ENCODE results near the gene TMIE.

Gene TMIE, protein sequence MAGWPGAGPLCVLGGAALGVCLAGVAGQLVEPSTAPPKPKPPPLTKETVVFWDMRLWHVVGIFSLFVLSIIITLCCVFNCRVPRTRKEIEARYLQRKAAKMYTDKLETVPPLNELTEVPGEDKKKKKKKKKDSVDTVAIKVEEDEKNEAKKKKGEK

DNA sequence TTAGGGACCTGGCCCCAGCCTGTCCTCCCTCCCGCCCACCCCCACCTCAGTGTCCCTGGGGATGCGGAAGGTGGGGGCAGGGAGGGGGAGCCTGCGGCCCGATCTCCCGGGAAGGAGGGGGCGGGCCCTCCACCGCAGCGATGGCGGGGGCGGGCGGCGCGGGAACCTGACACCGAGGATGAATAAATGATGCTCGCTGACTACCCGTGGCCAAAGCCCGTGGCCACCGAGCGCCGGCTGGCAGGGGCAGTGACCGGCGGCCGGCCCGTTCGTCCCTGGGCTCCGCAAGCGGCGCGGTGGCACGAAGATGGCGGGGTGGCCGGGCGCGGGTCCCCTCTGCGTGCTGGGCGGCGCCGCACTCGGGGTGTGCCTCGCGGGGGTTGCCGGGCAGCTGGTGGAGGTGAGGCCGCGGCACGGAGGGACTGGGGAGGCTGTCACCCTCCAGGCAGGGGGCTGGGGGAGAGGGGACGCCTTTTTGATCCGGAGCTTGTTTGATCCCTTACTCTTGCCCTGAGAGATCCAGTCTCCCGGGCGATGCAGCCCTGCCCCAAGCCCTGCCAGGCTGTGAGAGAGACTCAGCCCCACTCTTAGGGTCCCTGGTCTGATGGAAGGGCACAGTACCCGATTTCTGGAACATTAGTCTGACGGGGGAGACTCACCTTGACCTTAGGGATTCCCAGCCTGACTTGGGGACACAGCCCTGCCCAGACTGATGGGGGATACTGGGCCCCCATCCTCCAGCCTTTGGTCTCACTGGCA is at the start of gene TMIE:
Gene TMIE, plus strand, starts transcription at position 212 of the 759 bp plus-strand sequence. Its CDS starts 96 bp downstream, at position 308.
- DNase-seq, result no peak

DNA sequence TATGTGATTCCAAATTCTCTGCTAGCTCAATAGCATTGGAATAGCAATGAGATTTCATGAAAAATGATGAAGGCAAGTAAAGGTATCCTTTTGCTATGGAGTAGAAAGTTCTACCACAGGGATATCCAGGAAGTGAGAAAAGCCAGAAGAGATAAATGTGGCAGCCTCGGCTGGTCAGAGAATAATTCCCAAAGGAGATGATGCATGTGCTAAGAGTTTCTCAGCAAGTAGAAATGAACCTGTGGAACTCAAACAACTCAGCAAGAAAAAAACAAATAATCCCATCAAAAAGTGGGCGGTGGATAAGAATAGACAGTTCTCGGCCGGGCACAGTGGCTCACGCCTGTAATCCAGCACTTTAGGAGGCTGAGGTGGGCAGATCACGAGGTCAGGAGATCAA is 45.9 kb upstream of the TMIE start:
- no peak for DNase-seq

DNA sequence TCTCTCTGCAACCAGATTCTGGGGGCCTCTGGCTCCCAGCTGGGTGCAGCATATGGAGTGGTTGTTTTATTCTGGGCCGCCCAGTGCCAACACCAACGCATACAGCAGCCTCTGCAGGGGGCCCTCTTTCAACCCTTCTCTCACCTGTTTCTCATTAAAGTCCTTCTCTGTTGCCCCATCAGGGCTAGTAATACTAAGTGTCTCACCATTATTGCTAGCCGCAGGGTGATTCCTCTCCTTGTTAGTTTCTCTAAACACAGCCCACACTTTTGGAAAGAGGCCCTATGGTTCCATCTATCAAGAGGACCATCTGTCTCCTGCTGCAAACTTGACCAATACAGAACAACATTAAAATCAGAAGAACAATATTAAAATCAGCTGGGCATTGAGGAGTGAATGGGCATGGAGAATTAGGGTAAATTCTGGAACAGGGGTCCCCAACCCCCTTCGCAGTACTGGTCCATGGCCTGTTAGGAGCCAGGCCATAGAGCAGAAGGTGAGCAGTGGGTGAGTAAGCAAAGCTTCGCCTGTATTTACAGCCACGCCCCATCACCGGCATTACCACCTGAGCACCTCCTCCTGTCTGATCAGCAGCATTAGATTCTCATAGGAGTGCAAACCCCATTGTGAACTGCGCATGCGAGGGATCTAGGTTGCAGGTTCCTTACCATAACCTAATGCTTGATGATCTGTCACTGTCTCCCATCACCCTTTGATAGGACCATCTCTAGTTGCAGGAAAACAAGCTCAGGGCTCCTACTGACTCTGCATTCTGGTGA is 44.2 kb upstream of the TMIE start:
- DNase-seq, result no peak

DNA sequence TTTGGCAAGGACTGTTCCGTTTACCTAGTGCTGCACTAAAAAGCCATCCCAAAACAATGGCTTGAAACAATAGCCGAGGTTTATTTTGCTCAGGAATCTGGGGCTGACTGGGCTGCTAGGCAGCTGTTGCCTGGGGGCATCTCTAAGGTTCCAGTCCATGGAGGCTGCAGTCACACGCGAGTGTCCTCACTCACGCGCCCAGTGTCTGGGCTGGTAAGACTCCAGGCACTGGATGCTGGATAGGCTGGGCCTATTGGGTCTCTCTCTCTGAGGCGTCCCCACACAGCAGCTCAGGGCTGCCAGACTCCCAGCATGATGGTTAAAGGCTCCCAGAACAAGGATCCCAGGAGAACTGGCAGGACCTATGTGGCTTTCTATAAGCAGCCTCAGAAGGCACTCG is 41.9 kb upstream of the TMIE start:
- no peak for DNase-seq

DNA sequence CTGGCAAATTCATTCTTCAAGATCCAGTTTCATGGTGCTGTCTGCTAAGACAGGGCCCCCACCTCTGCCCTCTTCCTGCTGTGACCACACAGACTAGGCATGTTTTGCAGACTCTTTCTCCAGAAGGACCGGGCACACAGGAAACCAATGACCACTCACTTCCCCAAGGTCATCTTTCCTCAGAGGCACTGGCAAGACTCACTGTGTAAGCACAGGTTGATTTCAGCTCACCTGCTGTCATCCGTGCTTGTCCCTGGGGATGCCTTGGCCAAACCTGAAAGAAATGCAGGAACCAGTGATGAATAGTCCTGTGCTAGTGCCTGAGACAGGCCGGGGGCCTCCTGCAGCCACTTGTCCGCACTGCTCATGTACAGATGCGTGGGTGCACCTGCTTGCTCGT is 41.2 kb upstream of the TMIE start:
- no peak for DNase-seq

DNA sequence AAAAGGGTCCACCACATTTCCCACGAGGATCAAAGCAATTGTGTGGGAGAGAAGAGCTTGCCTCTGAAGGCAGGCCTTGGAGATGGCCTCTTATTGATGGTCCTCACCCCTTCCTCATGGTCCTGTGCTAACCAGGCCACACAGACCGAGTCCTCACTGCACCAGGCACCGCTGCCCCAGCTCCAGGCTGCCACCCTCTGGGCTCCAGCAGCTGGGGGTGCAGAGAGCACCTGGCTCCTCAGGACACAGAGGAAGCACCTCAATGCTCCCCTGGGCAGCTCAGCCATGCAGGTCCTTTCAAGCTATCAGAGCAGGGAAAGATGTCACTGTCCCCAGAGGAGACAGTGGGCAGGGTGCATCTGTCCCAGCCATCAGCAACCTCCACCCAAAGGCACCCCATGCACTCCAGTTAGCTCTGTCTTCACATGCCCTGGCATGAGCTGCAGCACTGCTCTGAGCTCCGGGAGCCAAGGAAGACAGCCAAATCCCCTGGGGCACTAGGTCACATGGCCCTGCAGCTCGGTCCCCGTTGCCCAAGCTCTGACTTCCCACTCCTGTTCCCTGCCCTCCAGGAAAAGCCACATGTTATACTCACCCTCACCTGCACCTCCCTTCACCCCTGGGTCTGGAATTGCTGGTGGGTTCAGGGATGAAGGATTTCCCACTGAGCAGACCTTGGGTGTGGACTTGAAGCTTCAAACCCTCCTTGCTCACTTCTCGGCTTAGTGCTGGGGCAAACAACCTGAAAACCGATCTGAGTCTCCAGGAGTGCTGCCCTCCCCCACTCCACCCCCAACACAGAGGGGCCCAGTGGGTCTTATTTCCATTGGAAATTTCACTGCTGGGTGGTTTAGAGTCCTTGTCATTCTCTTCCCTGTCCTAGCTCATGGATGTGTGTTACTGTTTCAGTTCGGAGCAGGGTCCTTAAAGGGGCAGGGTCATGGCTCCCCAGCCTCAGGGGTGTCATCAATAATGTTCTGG is 40.4 kb upstream of the TMIE start:
- DNase-seq, result no peak

DNA sequence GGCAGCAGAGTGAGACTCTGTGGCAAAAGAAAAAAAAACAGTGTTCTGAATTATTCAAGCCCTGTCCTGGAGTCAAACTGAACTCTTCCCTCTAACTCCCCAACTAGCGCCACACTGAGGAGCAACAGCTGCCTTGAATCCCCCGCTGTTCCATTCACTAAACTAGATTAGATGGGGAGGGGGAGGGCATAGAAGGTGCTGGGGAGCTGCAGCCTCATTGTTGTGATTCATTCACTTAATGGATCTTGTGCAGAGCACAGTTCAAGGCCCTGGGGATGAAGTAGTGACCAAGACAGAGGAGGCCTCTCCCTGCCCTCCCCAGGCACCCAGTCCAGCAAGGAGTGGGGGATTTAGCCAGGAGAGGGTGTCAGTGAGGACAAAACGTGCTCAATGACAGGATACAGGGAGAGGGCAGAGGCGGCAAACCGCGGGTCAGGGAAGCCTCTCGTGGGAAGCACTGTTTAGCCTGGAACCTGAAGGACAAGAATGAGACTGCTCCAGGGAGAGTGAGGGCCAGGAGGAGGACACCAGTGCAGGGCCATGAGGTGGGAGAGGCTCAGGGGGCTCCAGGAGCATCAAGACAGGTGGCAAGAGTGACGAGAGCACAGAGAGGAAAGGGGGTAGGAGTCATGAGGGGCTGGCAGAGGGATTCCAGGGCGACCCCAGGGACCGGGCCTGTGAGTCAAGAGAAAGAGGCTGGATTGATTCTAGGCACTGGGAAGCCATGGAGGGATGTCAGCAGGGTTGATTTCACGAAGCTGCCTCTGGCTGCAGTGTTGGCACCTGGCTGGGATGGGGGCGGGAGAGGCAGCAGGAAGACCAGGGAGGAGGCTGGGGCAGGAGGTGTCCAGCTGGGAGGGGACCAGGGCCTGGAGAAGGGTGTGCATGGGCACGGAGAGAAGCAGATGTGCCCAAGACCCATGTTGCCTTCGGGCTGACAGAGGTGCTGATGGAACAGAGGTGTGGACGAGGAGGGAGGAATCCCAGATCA is 39.1 kb upstream of the TMIE start:
- no peak for DNase-seq

DNA sequence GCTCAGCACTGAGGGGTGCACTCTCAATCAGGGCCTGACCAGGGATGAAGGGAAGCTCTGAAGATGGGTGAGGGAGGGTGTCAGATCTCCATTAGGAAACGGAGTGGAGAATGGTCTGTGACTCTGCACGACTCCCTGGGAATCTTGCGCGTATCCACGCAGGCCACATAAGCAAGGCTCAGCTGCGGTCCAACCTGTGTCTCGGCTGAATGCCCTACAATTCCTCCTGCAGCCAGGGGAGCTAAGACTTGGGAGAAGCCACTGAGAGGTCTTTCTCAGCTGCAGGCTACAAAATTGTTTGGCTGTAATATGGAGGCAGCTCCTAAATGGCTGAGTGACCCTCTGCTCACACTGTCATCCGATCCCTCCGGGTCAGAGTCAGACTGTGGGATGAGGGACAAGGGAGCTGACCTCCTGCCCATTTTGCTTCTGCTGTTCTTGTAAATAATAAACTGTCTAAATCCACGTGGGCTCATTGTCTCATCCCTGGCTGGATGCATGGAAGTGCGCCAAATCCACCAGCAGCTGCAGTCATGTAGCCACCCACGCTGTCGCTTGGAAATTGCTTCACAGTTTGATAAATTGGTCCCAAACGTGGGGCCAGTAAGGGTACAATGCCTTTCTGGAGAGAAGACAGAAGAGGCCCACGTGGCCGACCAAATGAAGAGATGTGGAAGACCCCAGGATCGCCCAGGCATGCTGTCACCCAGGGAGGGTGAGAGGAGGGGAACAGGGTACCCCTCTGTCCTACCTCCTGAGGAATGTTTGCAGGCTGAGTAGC is 38.2 kb upstream of the TMIE start:
- no peak for DNase-seq

DNA sequence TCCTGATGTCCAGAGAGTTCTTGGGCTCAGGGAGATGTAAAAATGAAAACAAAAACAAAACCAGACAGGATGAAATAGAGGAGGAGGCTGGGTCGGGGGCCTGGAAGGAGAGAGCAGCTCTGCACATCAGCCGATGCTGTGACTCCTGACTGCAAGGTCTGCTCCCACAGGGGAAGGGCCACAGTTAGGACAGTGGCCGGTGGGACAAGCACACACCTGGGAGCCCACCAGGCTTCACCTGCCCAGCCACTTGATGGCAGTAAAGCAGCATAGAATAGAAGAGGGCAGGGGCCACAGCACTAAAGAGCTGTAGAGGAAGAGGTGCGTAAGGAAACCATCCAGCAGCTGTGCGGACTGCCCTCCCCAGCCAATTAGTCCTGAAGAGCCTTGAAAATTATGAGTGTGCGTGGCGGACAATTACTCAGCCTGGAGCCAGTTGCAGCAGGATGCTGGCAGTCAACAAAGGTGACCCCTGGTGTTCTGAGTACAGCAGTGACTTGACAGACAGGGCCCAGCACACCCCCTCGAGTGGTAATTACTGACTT is 37.5 kb upstream of the TMIE start:
- DNase-seq, result no peak

DNA sequence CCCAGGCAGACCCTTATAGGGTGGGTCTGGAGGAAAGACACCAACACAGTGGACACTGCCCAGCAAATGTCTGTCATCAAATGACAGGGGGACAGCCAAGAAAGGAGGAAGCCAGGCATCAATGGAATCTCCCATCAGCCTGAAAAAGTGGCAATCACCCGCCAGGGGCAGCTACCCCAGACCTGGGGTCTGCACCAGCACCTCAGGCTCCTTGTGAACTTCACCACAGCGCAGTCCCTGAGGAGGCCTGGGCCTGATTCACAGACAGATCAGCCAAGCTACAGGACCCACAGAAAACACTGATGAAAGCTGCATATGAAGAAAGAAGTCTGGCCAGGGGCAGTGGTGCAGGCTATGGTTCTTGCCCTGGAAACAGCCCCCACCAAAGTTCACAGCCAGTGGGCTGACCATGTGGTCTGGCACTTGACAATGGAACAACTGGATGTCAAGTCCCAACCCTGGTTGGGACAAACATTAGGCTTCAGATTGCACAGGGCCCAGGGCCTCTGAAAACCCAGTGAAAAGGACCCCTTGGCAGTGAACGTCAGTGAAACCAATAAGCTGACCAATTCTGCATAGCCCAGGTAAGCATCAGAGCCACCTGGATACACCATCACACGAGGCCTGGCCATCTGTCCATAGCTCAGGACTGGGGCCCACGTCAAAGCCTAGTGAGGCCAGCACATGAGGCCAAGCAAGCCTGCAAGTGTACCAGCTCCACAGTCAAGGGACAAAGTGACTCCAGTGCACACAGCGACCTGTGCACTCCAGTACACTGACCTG is 36.8 kb upstream of the TMIE start:
- no peak for DNase-seq

DNA sequence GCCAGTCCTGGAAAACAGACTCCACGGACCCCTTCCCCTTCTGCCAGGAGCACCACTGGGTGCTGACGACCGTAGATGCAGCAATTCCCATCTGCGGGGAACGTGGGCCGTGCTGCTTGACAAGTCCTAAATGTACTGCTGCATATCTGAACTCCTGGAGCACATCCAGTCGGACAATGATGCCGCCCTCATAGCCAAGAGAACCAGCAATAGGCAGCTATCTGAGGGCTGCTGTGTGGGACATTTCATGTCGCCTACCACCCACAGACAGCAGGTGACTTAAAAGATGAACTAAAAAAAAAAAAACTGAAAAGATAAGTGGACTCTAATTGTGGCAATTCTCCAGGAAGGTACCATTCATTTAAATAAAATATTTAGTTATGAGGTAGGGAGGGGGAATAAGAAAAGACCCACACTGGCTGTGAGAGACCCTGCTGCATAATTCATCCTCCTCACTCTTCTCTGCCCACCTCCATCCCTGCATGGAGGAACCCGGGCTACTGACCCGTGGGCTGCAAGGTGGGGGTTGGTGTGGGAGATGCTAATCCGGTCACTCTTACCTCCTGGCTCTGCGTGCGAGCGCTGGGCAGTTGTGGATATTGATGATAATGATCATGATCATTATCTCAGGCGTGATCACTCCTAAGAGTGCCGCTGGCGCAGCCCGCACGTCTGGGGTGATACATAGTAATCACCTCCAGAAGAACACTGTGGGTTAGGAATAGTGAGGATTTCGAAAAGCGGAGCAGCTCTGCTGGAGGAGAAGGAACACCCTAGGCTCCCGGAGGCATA is 36.0 kb upstream of the TMIE start:
- DNase-seq, result no peak

DNA sequence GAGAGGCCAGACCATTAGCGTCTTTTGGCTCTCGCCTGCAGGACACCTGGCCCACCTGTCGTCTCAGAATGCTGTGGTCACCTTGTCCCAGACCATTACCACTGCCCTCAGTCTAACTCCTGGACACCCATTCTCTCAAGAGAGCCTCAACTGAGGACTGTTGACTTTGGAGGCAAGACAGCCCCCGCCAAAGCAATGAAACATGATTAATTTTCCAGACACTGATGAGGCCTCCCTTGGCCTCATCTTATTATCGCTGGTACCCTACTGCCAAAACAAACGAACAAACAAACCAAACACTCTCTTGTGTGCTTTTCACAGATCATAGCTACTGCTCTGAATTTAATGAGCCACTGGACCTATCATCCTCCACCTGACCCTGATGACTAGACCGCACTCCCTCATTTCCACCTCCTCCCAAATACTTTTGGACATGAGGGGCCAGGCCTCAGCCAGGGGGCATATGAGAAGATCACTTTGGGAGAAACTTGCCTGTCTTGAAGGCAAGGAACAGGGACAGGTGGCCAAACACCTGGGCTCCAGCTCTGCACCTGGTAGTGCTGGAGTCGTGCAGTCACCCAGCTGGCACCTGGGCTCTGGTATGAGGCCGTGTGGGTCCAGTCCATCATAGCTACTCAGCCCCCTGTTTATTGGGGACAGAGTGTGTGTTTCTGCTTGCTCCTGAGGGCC is 35.3 kb upstream of the TMIE start:
- DNase-seq, result no peak

DNA sequence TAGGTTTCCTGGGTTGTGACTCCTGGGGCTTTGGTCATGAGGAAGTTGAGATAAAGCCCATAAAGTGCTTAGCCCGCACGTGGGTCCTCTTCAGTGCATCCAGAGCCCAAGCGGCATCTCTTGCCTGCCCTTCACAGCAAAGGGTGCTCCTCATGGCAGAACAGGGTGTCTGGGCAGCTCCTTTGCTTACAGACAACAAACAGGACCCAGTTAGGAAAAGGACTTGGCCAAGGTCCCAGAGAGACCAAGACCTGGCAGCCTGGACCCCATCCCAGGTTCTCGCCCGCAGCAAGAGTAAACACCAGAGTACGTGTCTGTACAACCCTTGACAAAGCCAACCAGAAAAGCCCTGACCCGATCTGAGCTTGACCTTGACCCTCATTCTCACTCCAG is 34.7 kb upstream of the TMIE start:
- no peak for DNase-seq

DNA sequence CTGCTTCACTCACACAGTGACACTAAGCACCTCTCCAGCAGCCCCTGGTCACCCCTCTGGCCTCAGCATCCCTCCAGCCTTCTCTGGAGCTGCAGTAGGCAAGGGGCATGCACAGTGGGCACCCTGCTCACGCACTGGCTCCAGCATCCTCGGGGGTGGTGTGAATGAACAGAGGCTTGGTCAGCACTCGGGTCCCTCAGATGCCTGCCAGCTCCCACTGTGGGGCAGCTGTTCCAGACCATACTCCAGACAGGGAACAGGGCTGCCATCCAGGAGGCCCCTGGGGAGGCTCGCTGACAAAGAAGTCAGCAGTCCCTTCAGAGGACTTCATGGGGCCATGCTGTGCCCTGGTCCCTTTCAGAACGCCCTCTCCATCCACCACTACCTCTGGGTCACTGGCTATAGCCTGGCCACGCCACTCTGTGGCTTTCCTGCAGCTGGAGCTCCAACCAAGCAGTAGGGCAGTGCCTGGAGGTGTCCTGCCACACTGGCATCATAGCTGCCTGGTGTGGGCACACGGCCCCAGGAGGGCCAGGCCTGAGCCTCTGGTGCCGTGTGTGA is 34.1 kb upstream of the TMIE start:
- DNase-seq, result no peak

DNA sequence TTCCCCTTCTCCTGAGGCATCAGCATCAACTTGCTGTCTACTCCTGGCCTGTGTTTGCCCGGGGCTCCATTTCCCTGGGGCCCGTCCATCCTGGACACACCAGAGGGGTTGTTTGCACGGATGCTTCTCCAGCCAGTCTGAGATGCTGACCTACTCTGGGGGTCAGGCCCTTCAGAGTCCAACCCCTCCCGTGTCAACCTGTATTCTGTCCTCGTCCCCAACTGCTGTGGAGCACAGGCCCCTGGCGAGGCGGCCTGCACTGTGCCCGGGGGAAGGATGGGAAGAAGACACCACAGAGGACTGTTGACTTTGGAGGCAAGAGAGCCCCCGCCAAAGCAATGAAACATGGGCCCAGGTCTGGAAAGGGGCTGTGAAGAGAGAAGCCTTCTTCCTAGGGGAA is 33.5 kb upstream of the TMIE start:
- no peak for DNase-seq

DNA sequence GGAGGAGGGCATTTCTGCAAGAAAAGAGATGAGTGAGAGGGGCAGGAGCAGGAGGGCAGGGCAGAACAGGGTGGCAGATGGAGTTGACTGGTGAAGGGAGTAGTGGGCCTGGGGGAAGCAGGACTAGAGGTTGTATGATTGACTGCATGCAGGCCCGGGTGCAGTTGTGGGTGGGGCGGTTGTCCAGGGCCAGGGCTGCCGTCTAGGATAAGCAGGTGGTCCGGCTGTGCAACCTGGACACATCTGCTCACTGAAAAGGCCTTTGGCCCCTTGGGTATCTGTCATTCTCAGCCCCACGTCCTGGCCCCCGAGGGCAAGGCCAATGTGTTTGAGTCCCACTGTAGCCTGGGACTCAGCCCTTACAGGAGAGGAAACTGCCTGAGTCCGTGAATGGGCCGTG is 33.1 kb upstream of the TMIE start:
- DNase-seq, result no peak

DNA sequence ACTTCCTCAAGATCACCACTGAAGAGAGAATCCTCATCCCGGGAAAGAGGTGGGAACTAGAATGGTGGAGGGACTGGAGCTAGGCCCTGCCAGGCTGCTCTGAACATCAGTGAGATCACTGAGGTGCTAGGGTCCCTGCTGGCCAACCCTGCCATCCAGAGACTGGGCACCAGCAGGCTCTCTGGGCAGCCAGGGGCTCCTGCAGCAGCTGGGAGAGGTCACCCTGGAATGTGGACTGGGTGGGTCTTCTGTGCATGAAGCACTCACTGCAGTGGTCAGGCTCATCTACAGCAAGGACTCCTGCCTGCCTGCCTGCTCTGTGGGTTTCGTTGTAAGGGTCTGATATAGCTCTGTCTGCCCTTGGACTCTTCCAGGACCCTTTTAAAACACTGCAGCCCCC is 32.6 kb upstream of the TMIE start:
- no peak for DNase-seq

Measured in KG1 (cell line).